HG03108 (cell line): ENCODE measurements around the gene PRDX5.
"Not testable (repeated sequence)": the region's sequence is repeated elsewhere in the genome, so short reads cannot be mapped to it uniquely, and the experiment has no call there.

Experiments
- ATAC-seq: cut with Tn5 transposase; IDR thresholded peaks from one replicate; pipeline ENCODE4 v1.9.1; 2021; ENCODE audit warnings: moderate library complexity; ENCODE audit not compliant: unreplicated experiment

PRDX5 gene

GRCh38 chr11:64305075-64305690, 12.7 kb upstream of the PRDX5 start, which contains the start of gene ESRRA:
Gene ESRRA (plus strand): TSS chr11:64305524. CDS start chr11:64307180, 1,656 bp downstream.
- ATAC-seq, result peak; percentile 62

GRCh38 chr11:64305691-64306562, 12.0 kb upstream of the PRDX5 start:
- ATAC-seq, result peak; percentile 19

GRCh38 chr11:64306563-64306875, 11.4 kb upstream of the PRDX5 start:
- ATAC-seq, result no peak

GRCh38 chr11:64306876-64307622, 10.9 kb upstream of the PRDX5 start:
- ATAC-seq, result no peak

- ATAC-seq, result not testable (repeated sequence)
Observed at GRCh38 chr11:64307795-64308194, 10.1 kb upstream of the PRDX5 start.

- ATAC-seq, result no peak
Observed at GRCh38 chr11:64312947-64313346, 5.0 kb upstream of the PRDX5 start.

GRCh38 chr11:64313491-64314145, 4.3 kb upstream of the PRDX5 start:
- no peak for ATAC-seq

GRCh38 chr11:64314146-64314804, 3.6 kb upstream of the PRDX5 start:
- ATAC-seq, result no peak

GRCh38 chr11:64314805-64315561, 2.9 kb upstream of the PRDX5 start:
- no peak for ATAC-seq

- not testable (repeated sequence) for ATAC-seq
Observed at GRCh38 chr11:64315667-64316526, 2.0 kb upstream of the PRDX5 start.

- no peak for ATAC-seq
Observed at GRCh38 chr11:64316672-64317324, 1.1 kb upstream of the PRDX5 start.

- peak; percentile 55 for ATAC-seq
Observed at GRCh38 chr11:64317325-64317960, 478 bp upstream of the PRDX5 start, which contains the start of gene TRMT112. Gene TRMT112 (minus strand): TSS chr11:64317559. CDS start chr11:64317526, 33 bp downstream.

- no peak for ATAC-seq
Observed at GRCh38 chr11:64318766-64319761, 1.1 kb downstream of the PRDX5 start.

GRCh38 chr11:64320556-64320955, 2.6 kb downstream of the PRDX5 start:
- no peak for ATAC-seq

- ATAC-seq, result no peak
Observed at GRCh38 chr11:64321026-64321425, 3.1 kb downstream of the PRDX5 start.

GRCh38 chr11:64321533-64321932, 3.6 kb downstream of the PRDX5 start:
- no peak for ATAC-seq

- ATAC-seq, result no peak
Observed at GRCh38 chr11:64322925-64323260, 5.0 kb downstream of the PRDX5 start.
